Effector memory CD4-positive, alpha-beta T cell (primary cell): ENCODE data around the gene ESPN.
A peak's percentile ranks its signal among the peaks of the same experiment; 100 is the strongest.

ENCODE experiments used
- DNase-seq, 3 donors: peaks; one replicate each; pipeline ENCODE4 v3.0.0-alpha.2; 2020
- H3K27ac ChIP-seq: 2 replicates; pipeline ENCODE4 v1.7.0; 2013; ENCODE audit warnings: mild to moderate bottlenecking, low read length, moderate library complexity; ENCODE audit not compliant: insufficient read depth, poor library complexity, severe bottlenecking
- H3K27me3 ChIP-seq: replicated peaks from 2 replicates; pipeline ENCODE4 v1.7.0; 2013; ENCODE audit warnings: mild to moderate bottlenecking, low read length; ENCODE audit not compliant: insufficient read depth, control insufficient read depth, poor library complexity, severe bottlenecking
- H3K36me3 ChIP-seq: 2 replicates; pipeline ENCODE4 v1.7.0; 2013; ENCODE audit warnings: mild to moderate bottlenecking, low read length, moderate library complexity; ENCODE audit not compliant: control insufficient read depth, insufficient read depth
- H3K4me1 ChIP-seq: 2 replicates; pipeline ENCODE4 v1.7.0; 2013; ENCODE audit warnings: low read length, mild to moderate bottlenecking; ENCODE audit not compliant: control insufficient read depth, insufficient read depth, poor library complexity, severe bottlenecking
- H3K4me3 ChIP-seq: 2 replicates; pipeline ENCODE4 v1.7.0; 2013; ENCODE audit warnings: low read length, low read depth, mild to moderate bottlenecking; ENCODE audit not compliant: insufficient read depth, poor library complexity, severe bottlenecking
- H3K9me3 ChIP-seq: 2 replicates; pipeline ENCODE4 v1.7.0; 2013; ENCODE audit warnings: mild to moderate bottlenecking, low read length, moderate library complexity; ENCODE audit not compliant: control insufficient read depth

ESPN gene

DNA sequence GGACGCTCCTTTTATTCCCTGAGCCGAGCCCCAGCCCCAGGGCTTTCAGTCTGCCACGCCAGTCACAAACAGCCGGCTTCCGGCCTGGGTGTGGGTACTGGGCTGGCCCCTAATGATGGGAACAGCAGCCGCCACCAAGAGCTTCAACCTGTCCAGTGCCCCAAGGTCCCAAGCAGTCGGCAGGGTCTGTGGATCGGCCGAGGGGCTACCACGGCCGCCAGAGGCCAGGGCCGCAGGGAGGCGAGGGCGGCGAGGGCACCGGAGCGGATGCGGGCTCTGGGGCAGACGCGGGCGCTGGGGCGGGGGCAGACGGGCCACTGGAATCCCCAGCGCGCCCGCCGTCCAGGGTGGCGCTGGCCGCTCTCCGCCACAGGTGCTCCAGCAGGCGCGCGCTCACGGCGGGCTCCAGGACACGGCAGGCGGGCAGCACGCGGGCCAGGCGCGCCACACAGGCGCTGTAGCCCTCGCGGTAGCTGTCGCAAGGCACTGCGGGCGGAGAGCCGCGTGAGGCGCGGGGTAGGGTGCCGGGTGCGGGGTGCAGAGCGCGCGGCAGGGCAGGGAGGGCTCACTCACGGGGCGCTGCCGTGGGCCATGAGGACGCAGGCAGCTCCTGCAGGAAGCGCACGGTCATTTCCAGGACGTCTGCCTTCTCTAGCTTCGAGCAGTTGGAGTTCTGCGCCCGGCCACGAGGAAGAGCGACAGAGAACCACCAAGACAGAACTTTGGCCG lies 5.7 kb upstream of the ESPN start:
- H3K4me3 ChIP-seq, result peak overlapping the region; percentile 43
- H3K36me3 ChIP-seq, result no peaks in the 10 kb centered on the region
- DNase-seq, result no peak
- H3K4me1 ChIP-seq, result peaks cover 30% of the 10 kb centered on the region
- peaks cover 61% of the 10 kb centered on the region for H3K27me3 ChIP-seq
- H3K27ac ChIP-seq, result no peak overlapping the region
- H3K9me3 ChIP-seq, result no peaks in the 10 kb centered on the region

DNA sequence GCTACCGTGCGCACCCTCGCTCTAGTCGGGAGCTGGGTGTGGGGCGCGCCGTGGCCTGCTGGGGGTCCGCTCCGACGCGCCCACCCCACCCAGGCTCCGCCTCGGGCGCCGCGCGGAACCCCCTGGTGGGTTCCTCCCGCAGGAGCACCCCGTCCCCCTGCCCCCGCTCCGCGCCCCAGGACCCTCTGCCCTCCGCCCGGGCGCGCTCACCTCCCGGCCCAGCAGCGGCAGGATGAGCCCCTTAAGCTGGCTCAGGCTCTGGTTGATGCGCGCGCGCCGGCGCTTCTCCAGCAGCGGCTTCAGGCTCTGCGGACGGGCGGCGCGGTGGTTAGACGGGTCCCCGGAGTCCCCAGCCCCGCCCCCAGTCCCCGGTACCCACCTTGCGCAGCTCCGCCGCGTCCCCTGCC lies 5.2 kb upstream of the ESPN start:
- Histone ChIP-seq H3K27me3 (peaks cover 66% of the 10 kb centered on the region), H3K4me1 (peaks cover 36% of the 10 kb centered on the region), H3K9me3 (no peaks in the 10 kb centered on the region), H3K36me3 (no peaks in the 10 kb centered on the region), H3K27ac (no peak overlapping the region), H3K4me3 (peak overlapping the region; percentile 43)
- no peak for DNase-seq

DNA sequence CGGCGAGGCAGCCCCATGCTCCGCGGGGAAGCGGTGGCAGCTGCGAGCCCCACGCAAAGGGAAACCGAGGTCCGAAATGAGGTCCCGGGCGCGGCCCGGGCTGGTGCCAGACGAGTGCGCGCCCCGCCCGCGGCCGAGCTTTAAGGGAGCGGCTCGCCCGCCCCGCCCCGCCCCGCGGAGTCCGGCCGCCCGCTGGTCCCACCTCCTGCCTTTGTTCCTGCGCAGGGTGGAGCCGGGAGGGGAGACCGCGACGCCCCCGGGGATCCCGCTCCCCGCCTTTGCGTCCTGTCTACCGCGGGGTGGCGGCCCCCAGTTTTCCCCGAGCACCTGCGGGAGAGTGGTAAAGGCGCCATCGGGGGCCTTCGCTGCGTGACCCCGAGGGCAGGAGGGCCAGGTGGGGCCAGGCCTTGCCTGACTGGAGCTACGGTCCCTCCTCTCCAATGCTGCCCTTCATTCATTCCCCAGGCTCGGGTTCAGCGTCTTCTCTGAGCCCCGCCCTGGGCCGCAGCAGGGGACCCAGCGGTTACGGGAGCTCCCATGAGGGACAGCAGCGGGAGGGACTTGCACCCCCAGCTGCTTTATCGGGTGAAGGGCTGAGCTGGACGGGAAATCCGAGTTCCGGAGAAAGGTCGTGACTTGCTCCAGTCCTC lies 4.6 kb upstream of the ESPN start, which contains the start of gene HES2:
TSS of gene HES2 (minus strand) at position 116 of the 650 bp plus-strand sequence. CDS start at position 17, 99 bp downstream.
- Histone ChIP-seq H3K27me3 (peaks cover 66% of the 10 kb centered on the region), H3K27ac (no peak within 1 kb of the TSS), H3K36me3 (no peaks in the 10 kb centered on the region), H3K4me3 (peak within 1 kb of the TSS; percentile 43), H3K4me1 (peaks cover 38% of the 10 kb centered on the region), H3K9me3 (no peaks in the 10 kb centered on the region)
- no peak for DNase-seq

DNA sequence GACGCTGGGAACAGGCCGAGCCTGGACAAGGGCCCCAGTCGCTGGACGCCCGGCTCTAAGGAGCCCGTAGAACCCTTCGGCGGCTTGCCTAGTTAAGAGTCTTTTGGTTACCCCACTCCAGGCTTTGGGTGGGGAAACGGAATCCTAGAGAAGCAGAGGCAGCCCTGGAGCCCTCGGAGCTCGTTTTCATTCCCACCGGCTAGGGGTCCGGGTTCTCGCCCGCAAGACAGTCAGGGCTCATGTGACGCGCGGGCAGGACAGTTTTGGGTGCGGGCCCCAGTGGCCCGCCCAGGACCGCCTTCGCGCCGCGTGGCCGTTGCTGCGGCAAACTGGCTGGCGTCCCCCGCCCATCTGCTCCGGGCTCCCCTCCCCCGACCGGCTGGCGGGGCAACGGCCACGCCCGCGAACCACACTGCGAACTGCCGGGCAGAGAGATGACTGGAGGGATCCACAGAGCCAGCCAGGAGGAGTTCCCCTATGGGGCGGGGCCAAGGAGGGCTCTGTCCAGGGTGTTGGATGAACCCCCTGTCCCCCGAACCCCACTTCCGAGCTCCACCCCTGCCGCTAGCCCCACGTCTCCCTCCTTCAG lies 4.0 kb upstream of the ESPN start:
- H3K36me3 ChIP-seq, result no peaks in the 10 kb centered on the region
- H3K27me3 ChIP-seq, result peaks cover 66% of the 10 kb centered on the region
- no peak for DNase-seq
- H3K9me3 ChIP-seq, result no peaks in the 10 kb centered on the region
- H3K4me1 ChIP-seq, result peaks cover 42% of the 10 kb centered on the region
- H3K27ac ChIP-seq, result no peak overlapping the region
- peak overlapping the region; percentile 43 for H3K4me3 ChIP-seq

DNA sequence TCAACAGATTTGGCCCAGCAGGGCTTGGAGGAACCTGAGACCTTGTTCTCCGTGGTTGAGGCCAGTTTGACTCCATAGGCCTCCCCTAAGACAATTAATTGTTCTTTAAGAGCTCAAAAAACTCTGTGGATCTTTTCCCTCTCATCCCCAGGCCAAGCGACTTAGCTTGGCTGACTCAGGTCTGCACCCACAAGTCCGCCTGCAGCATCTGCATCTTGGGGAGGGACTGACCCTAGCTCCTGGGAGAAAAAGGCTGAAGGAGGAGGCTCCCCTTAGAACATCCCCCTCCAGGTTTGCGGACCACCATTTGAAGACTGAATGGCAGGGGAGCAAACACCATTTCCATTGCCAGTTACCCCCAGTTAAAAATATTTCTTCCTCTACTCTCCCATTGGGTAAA lies 3.3 kb upstream of the ESPN start:
- no peak for DNase-seq
- Histone ChIP-seq H3K36me3 (no peaks in the 10 kb centered on the region), H3K27ac (no peak overlapping the region), H3K27me3 (peaks cover 60% of the 10 kb centered on the region), H3K4me3 (no peak overlapping the region), H3K9me3 (no peaks in the 10 kb centered on the region), H3K4me1 (peaks cover 42% of the 10 kb centered on the region)

DNA sequence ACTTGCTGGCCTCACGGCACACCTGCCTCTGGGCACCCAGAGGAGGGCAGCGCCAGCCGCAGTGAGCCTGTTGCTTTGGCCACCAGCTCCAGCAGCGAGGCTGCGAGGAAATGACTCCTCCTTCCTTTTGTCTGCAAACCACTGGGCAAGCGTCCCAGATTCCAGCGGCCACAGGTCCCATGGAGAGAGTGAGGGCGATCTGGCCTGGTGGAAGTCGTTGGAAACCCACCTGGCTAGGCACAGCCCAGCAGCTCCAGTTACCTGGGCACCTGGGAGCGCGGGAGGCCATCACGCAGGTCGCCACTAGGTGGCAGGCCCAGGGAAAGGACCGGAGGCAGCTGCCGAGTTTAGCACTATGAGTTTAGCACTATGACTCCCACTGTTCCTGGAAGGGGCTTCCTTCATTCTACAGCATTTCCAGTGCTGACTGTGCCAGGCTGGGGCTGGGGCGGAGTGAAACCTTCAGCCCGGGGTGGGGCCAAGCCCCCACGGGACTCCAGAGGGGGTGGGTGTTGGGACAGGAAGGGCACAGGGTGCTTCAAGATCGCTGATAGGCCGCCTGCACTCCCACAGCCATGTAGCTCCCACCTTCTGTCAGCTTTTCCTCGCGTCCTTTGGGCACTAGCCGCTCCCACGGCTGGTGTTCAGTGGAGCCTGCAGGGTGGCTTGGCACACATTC lies 1.1 kb upstream of the ESPN start:
- no peak overlapping the region for H3K27ac ChIP-seq
- H3K4me1 ChIP-seq, result peaks cover 40% of the 10 kb centered on the region
- peaks cover 38% of the 10 kb centered on the region for H3K27me3 ChIP-seq
- DNase-seq, result peak; percentile 41 to 54 (median 47)
- H3K36me3 ChIP-seq, result no peaks in the 10 kb centered on the region
- peak overlapping the region; percentile 9 for H3K4me3 ChIP-seq
- no peaks in the 10 kb centered on the region for H3K9me3 ChIP-seq

DNA sequence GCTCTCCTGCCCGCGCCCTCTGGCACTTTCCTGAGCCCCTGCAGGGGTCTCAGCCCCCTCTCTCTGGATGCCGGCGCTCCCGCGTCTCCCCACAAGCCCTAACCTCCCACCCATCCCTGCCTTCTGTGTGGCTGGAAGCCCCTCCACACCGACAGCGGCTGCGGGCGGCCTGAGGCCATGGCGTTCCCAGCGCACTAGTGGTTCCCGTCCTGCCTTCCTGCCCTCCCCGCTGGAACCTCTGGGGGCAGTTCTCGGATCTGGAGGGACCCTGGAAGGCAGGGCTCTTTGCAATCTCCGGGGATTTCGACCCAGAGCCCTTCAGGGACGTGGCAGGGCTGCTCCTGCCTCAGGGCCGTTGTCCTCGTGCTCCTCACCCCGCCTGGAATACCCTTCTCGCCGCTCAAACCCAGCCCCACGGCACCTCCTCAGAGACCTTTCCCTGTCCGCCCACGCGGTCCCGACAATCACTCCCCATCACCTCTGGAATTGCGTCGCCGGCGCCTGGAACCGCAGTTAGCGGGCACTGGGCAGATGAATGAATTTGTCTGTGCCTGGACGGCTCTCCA lies 493 bp upstream of the ESPN start:
- Histone ChIP-seq H3K27ac (no peak overlapping the region), H3K4me1 (peaks cover 33% of the 10 kb centered on the region), H3K4me3 (peak overlapping the region; percentile 9), H3K9me3 (no peaks in the 10 kb centered on the region), H3K27me3 (peaks cover 32% of the 10 kb centered on the region), H3K36me3 (no peaks in the 10 kb centered on the region)
- no peak for DNase-seq

DNA sequence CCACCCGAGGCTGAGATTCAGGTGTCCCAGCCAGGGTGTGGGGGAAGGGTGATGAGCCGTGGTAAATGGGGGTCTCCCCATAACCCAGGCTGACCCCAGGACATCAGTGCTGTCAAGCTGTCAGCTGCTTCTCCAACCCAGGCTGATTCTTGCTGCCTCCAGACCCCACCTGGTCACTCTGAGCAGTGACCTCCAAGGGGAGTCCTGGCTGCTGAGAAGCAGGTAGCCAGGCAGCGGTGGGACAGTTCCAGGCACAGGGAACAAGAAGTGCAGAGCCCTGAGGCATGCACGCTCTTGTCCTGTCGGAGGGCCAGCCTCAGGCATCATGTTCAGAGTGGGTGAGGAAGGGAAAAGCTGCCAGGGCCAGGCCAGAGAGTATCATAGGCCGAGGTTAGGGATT lies 1.1 kb downstream of the ESPN start:
- H3K36me3 ChIP-seq, result no peaks in the 10 kb centered on the region
- H3K27ac ChIP-seq, result no peak overlapping the region
- DNase-seq, result no peak
- peaks cover 16% of the 10 kb centered on the region for H3K27me3 ChIP-seq
- H3K4me1 ChIP-seq, result peaks cover 18% of the 10 kb centered on the region
- H3K4me3 ChIP-seq, result no peak overlapping the region
- H3K9me3 ChIP-seq, result no peaks in the 10 kb centered on the region

DNA sequence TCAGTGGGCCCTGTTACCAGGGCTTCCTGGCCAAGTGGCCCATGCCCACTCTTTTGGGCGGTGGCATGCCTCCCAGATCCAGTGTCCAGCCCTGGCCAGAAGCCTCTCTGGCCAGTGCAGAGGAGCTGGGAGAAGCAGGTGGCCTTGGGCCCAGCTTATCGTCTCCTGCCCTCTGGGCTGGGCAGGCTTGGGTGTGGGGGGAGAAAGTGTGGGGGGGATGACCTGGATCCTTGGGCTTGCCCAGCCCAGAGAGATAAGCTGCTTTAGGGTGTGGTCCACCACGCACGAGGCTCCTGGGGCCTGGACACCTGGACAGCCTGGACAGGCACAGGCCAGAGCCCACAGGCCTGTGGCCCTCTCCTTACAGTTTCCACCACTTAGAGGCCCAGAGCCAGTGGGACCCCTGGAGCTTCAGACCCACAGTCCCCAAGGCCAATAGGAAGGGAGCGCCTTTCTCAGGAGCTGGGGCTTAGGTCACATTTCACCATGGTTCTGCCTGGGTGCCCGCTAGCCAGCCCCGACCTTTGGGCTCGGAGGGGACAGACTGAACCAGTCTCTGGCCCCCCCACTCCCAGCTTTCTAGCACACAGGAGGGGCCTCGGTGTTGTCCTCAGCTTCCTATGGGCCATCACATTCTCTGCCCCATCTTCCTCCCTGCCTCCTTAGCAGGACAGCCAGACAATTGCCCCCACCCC lies 1.8 kb downstream of the ESPN start:
- H3K27ac ChIP-seq, result no peak overlapping the region
- DNase-seq, result no peak
- no peaks in the 10 kb centered on the region for H3K36me3 ChIP-seq
- peaks cover 9% of the 10 kb centered on the region for H3K27me3 ChIP-seq
- H3K9me3 ChIP-seq, result no peaks in the 10 kb centered on the region
- H3K4me1 ChIP-seq, result peaks cover 18% of the 10 kb centered on the region
- H3K4me3 ChIP-seq, result no peak overlapping the region
